ENCODE data around the gene TRIM29. TPM values are rescaled to one million over a fixed set of nuclear protein-coding genes. Genes with fewer than 3 reads are reported as not detected.

TRIM29 gene
- total RNA-seq = not detected

GRCh38 chr11:120137611-120138521 lies at the start of gene TRIM29:
Gene TRIM29 (minus strand): TSS chr11:120138113. CDS start chr11:120138031, 82 bp downstream.

Other genes starting within 250 kb of the TRIM29 start
- 1 to 10 TPM; 2.8 TPM for gene OAF, start 72.9 kb upstream of the TRIM29 start, total RNA-seq
- not detected for gene POU2F3, start 102.0 kb upstream of the TRIM29 start, total RNA-seq
- under 1 TPM in 1 of 2 experiments, not detected in 1; 0.08 TPM for gene TLCD5, start 187.2 kb upstream of the TRIM29 start, total RNA-seq
- gene ARHGEF12, start 198.3 kb upstream of the TRIM29 start, total RNA-seq = 1 to 10 TPM; 2.5 TPM